GM23338 (cell line): ENCODE data around the gene WNT6. TPM values are rescaled to one million over a fixed set of nuclear protein-coding genes. Genes with fewer than 3 reads are reported as not detected.
A peak's percentile ranks its signal among the peaks of the same experiment; 100 is the strongest.

Source experiments
- ATAC-seq: fragments of 200-7000 bp; cut with Tn5 transposase; 3 replicates; pipeline ENCODE4 v1.9.1; 2020
- DNase-seq: peaks from one replicate; pipeline ENCODE4 v3.0.0-alpha.2; 2015; ENCODE audit warnings: low spot score
- H2AFZ ChIP-seq: fragments of 200-600 bp; sonication (generic); 2 replicates; pipeline ENCODE4 v1.8.0; 2016; ENCODE audit warnings: antibody characterized with exemption, mild to moderate bottlenecking, moderate library complexity
- H3F3A ChIP-seq: fragments of 200-600 bp; sonication (generic); replicated peaks from 2 replicates; pipeline ENCODE4 v1.8.0; 2017; ENCODE audit warnings: antibody characterized with exemption, mixed run types, low read depth
- H3K27ac ChIP-seq: fragments of 200-600 bp; sonication (generic); 2 replicates; pipeline ENCODE4 v1.6.1; 2016; ENCODE audit warnings: low read depth
- H3K27me3 ChIP-seq: fragments of 200-600 bp; sonication (generic); 2 replicates; pipeline ENCODE4 v1.8.0; 2016; ENCODE audit warnings: mild to moderate bottlenecking, mixed run types, moderate library complexity; ENCODE audit not compliant: insufficient read depth
- H3K36me3 ChIP-seq: fragments of 200-600 bp; sonication (generic); 2 replicates; pipeline ENCODE4 v1.8.0; 2016; ENCODE audit warnings: mild to moderate bottlenecking; ENCODE audit not compliant: insufficient read depth
- H3K4me1 ChIP-seq: fragments of 200-600 bp; sonication (generic); 2 replicates; pipeline ENCODE4 v1.8.0; 2016; ENCODE audit warnings: mild to moderate bottlenecking, moderate library complexity; ENCODE audit not compliant: insufficient read depth
- H3K4me2 ChIP-seq: fragments of 200-600 bp; sonication (generic); 2 replicates; pipeline ENCODE4 v1.7.1; 2017; ENCODE audit warnings: mixed run types
- H3K4me3 ChIP-seq: fragments of 200-600 bp; sonication (generic); 2 replicates; pipeline ENCODE4 v1.6.1; 2016; ENCODE audit warnings: mixed run types
- H3K79me2 ChIP-seq: fragments of 200-600 bp; sonication (generic); replicated peaks from 2 replicates; pipeline ENCODE4 v1.8.0; 2017; ENCODE audit warnings: mild to moderate bottlenecking; ENCODE audit not compliant: insufficient read depth
- H3K9me2 ChIP-seq: fragments of 200-600 bp; sonication (generic); 2 replicates; pipeline ENCODE4 v1.8.0; 2017; ENCODE audit not compliant: insufficient read depth
- H4K20me1 ChIP-seq: fragments of 200-600 bp; sonication (generic); replicated peaks from 2 replicates; pipeline ENCODE4 v1.8.0; 2017; ENCODE audit warnings: mild to moderate bottlenecking; ENCODE audit not compliant: insufficient read depth
- H3K27ac Mint-ChIP-seq: 2 replicates; pipeline ENCODE4 v1.8.0; 2020; ENCODE audit warnings: inconsistent platforms, mild to moderate bottlenecking, moderate library complexity, mixed read lengths
- H3K27me3 Mint-ChIP-seq: 3 replicates; pipeline ENCODE4 v1.8.0; 2022; ENCODE audit warnings: low read depth, mild to moderate bottlenecking, moderate library complexity, mixed read lengths, inconsistent platforms; ENCODE audit not compliant: insufficient read depth, poor library complexity
- H3K36me3 Mint-ChIP-seq: 3 replicates; pipeline ENCODE4 v1.8.0; 2021; ENCODE audit warnings: low read depth, mild to moderate bottlenecking, inconsistent platforms, moderate library complexity, mixed read lengths
- H3K4me1 Mint-ChIP-seq: 3 replicates; pipeline ENCODE4 v1.8.0; 2020; ENCODE audit warnings: mild to moderate bottlenecking, inconsistent platforms, mixed read lengths
- H3K4me3 Mint-ChIP-seq: 3 replicates; pipeline ENCODE4 v1.8.0; 2021; ENCODE audit warnings: moderate library complexity, mild to moderate bottlenecking, inconsistent platforms, mixed read lengths
- H3K9me3 Mint-ChIP-seq: 3 replicates; pipeline ENCODE4 v1.8.0; 2020; ENCODE audit warnings: moderate library complexity, mild to moderate bottlenecking, inconsistent platforms, mixed read lengths
- CREB1 ChIP-seq: fragments of 250-450 bp; sonication (Bioruptor Pico); IDR thresholded peaks from 2 replicates; pipeline ENCODE4 v1.5.0; 2020; ENCODE audit warnings: low read depth, mild to moderate bottlenecking, moderate library complexity
- EZH2 ChIP-seq: fragments of 200-600 bp; sonication (generic); IDR thresholded peaks from one replicate; pipeline ENCODE4 v1.8.0; 2017; ENCODE audit warnings: antibody characterized with exemption, mild to moderate bottlenecking, low read depth; ENCODE audit not compliant: unreplicated experiment
- NANOG ChIP-seq: IDR thresholded peaks from 2 replicates; pipeline ENCODE4 v1.6.1; 2016; ENCODE audit warnings: antibody characterized with exemption, borderline replicate concordance
- POLR2AphosphoS5 ChIP-seq: IDR thresholded peaks from 2 replicates; pipeline ENCODE4 v1.6.1; 2016; ENCODE audit warnings: antibody characterized with exemption, low read depth
- STAT1 ChIP-seq: IDR thresholded peaks from one replicate; pipeline ENCODE4 v1.6.1; 2016; ENCODE audit warnings: antibody characterized with exemption; ENCODE audit not compliant: unreplicated experiment
- ZNF114 ChIP-seq: fragments of 250-450 bp; sonication (Bioruptor Pico); IDR thresholded peaks from 2 replicates; pipeline ENCODE4 v1.5.0; 2020; ENCODE audit warnings: mild to moderate bottlenecking, moderate library complexity
- ZNF331 ChIP-seq: fragments of 250-450 bp; sonication (Bioruptor Pico); IDR thresholded peaks from 2 replicates; pipeline ENCODE4 v1.5.0; 2020; ENCODE audit warnings: low read depth, mild to moderate bottlenecking, moderate library complexity
- polyA plus RNA-seq: library from polyadenylated mRNA; unstranded; fragments of >200 nt; fragmentation: Nextera tagmentation; extraction: Ambion mirVana; gene quantifications from 2 replicates; pipeline ENCODE4 v1.2.1, GENCODE V29; 2016
- total RNA-seq: library from RNA; depleted of rRNA; stranded (reverse); fragments of >200 nt; shearing (Covaris generic); gene quantifications from 2 replicates; pipeline ENCODE4 v1.2.3, GENCODE V29; 2014
- TF ChIP-seq, protein P1 (sequence below): fragments of 250-450 bp; sonication (Bioruptor Pico); IDR thresholded peaks from 2 replicates; pipeline ENCODE4 v1.5.0; 2020; ENCODE audit warnings: mild to moderate bottlenecking, moderate library complexity
- TF ChIP-seq, protein P2 (sequence below): IDR thresholded peaks from 2 replicates; pipeline ENCODE4 v1.6.1; 2016; ENCODE audit warnings: antibody characterized with exemption
- TF ChIP-seq, protein P3 (sequence below): IDR thresholded peaks from one replicate; pipeline ENCODE4 v1.6.1; 2018; ENCODE audit warnings: antibody characterized with exemption; ENCODE audit not compliant: unreplicated experiment

The WNT6 gene
- total and polyA plus RNA-seq, 2 experiments from 2014 or later = not detected

DNA sequence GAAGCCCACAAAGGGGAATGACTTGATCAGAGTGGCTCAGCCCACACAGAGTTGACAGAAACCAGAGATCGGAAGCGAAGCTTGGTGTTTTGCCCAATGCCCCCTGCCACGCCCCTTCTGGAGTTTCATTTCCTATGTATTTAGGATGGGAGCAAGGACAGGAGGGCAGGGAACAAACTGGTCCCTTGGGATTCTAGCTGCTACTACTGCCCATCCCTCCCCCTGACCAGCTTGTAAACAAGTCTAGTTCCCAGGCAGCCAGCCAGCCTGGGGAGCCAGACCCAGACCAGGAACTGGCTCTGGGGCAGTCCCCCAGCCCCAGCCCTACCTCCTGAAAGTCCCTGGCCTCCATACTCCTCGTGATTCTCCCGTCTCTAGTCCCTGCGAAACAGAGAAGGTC, 8.3 kb downstream of the WNT6 start (continued):
- TF ChIP-seq, protein P1, sequence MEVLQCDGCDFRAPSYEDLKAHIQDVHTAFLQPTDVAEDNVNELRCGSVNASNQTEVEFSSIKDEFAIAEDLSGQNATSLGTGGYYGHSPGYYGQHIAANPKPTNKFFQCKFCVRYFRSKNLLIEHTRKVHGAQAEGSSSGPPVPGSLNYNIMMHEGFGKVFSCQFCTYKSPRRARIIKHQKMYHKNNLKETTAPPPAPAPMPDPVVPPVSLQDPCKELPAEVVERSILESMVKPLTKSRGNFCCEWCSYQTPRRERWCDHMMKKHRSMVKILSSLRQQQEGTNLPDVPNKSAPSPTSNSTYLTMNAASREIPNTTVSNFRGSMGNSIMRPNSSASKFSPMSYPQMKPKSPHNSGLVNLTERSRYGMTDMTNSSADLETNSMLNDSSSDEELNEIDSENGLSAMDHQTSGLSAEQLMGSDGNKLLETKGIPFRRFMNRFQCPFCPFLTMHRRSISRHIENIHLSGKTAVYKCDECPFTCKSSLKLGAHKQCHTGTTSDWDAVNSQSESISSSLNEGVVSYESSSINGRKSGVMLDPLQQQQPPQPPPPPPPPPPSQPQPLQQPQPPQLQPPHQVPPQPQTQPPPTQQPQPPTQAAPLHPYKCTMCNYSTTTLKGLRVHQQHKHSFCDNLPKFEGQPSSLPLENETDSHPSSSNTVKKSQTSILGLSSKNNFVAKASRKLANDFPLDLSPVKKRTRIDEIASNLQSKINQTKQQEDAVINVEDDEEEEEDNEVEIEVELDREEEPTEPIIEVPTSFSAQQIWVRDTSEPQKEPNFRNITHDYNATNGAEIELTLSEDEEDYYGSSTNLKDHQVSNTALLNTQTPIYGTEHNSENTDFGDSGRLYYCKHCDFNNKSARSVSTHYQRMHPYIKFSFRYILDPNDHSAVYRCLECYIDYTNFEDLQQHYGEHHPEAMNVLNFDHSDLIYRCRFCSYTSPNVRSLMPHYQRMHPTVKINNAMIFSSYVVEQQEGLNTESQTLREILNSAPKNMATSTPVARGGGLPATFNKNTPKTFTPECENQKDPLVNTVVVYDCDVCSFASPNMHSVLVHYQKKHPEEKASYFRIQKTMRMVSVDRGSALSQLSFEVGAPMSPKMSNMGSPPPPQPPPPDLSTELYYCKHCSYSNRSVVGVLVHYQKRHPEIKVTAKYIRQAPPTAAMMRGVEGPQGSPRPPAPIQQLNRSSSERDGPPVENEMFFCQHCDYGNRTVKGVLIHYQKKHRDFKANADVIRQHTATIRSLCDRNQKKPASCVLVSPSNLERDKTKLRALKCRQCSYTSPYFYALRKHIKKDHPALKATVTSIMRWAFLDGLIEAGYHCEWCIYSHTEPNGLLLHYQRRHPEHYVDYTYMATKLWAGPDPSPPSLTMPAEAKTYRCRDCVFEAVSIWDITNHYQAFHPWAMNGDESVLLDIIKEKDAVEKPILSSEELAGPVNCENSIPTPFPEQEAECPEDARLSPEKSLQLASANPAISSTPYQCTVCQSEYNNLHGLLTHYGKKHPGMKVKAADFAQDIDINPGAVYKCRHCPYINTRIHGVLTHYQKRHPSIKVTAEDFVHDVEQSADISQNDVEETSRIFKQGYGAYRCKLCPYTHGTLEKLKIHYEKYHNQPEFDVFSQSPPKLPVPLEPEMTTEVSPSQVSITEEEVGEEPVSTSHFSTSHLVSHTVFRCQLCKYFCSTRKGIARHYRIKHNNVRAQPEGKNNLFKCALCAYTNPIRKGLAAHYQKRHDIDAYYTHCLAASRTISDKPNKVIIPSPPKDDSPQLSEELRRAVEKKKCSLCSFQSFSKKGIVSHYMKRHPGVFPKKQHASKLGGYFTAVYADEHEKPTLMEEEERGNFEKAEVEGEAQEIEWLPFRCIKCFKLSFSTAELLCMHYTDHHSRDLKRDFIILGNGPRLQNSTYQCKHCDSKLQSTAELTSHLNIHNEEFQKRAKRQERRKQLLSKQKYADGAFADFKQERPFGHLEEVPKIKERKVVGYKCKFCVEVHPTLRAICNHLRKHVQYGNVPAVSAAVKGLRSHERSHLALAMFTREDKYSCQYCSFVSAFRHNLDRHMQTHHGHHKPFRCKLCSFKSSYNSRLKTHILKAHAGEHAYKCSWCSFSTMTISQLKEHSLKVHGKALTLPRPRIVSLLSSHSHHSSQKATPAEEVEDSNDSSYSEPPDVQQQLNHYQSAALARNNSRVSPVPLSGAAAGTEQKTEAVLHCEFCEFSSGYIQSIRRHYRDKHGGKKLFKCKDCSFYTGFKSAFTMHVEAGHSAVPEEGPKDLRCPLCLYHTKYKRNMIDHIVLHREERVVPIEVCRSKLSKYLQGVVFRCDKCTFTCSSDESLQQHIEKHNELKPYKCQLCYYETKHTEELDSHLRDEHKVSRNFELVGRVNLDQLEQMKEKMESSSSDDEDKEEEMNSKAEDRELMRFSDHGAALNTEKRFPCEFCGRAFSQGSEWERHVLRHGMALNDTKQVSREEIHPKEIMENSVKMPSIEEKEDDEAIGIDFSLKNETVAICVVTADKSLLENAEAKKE (CRISPR knock-in tag) = no peak
- no peak for TF ChIP-seq EZH2
- TF ChIP-seq NANOG = no peak

DNA sequence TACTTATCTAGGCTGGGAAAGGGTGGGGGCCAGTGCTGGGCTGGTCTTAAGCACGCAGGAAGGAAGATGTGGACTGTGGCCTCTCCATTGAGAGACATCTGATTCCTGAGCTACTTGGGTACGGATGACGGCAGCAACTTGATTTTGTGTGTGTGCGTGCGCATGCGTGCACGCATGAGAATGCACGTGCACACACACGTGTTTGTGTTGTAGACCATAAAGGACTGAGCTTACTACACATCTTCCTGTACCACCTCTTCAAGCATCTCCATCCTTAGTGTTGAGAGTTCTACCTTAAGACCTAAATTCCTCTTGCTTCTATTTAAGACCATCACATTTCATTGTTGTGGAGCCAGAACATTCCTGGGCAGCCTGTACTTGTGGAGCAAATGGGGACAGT, 9.5 kb downstream of the WNT6 start:
- Mint-ChIP-seq H3K27ac (no peak overlapping the region), H3K27me3 (peaks cover 97% of the 10 kb centered on the region), H3K4me1 (peaks cover 18% of the 10 kb centered on the region), H3K36me3 (no peaks in the 10 kb centered on the region; the same call in 2 of the 3 replicates), H3K9me3 (peaks cover 6% of the 10 kb centered on the region; the same call in 2 of the 3 replicates), H3K4me3 (no peak overlapping the region)
- H3K4me1 ChIP-seq = peaks cover 9% of the 10 kb centered on the region; the same call in 1 of the 2 replicates
- H3K4me2 ChIP-seq = no peak overlapping the region
- no peaks in the 10 kb centered on the region for H3K36me3 ChIP-seq
- peaks cover 3% of the 10 kb centered on the region for H4K20me1 ChIP-seq
- H3K79me2 ChIP-seq = no peaks in the 10 kb centered on the region
- H3K9me2 ChIP-seq = no peaks in the 10 kb centered on the region
- H3K27me3 ChIP-seq = peaks cover 99% of the 10 kb centered on the region
- H2AFZ ChIP-seq = no peak overlapping the region
- DNase-seq = no peak
- ATAC-seq = no peak
- no peak overlapping the region for H3K4me3 ChIP-seq
- H3K27ac ChIP-seq = no peak overlapping the region
- no peaks in the 10 kb centered on the region for H3F3A ChIP-seq
- no peak for TF ChIP-seq POLR2AphosphoS5

DNA sequence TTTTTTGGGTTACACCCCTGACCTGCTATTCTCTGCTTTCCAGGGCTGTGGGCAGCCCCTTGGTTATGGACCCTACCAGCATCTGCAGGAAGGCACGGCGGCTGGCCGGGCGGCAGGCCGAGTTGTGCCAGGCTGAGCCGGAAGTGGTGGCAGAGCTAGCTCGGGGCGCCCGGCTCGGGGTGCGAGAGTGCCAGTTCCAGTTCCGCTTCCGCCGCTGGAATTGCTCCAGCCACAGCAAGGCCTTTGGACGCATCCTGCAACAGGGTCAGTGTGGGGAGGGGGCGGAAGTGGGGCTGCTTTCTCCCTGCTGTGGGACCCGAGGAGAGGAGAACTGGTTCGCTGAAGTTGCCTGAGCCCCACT, 11.4 kb downstream of the WNT6 start:
- peaks cover 100% of the 10 kb centered on the region for H3K27me3 ChIP-seq
- H3K27ac ChIP-seq = no peak overlapping the region
- H4K20me1 ChIP-seq = peaks cover 13% of the 10 kb centered on the region
- H2AFZ ChIP-seq = peak overlapping the region; percentile 59; the same call in 1 of the 2 replicates
- Mint-ChIP-seq H3K4me3 (peak overlapping the region; percentile 24; the same call in 1 of the 3 replicates), H3K27me3 (peaks cover 99% of the 10 kb centered on the region), H3K27ac (no peak overlapping the region), H3K36me3 (no peaks in the 10 kb centered on the region; the same call in 2 of the 3 replicates), H3K4me1 (peaks cover 18% of the 10 kb centered on the region), H3K9me3 (peaks cover 6% of the 10 kb centered on the region; the same call in 2 of the 3 replicates)
- ATAC-seq = no peak
- no peak for DNase-seq
- H3K4me2 ChIP-seq = peak overlapping the region; percentile 72
- H3K9me2 ChIP-seq = no peaks in the 10 kb centered on the region
- peaks cover 9% of the 10 kb centered on the region; the same call in 1 of the 2 replicates for H3K4me1 ChIP-seq
- no peaks in the 10 kb centered on the region for H3K79me2 ChIP-seq
- H3F3A ChIP-seq = no peaks in the 10 kb centered on the region
- peak overlapping the region; percentile 44; the same call in 1 of the 2 replicates for H3K4me3 ChIP-seq
- TF ChIP-seq, protein P2, sequence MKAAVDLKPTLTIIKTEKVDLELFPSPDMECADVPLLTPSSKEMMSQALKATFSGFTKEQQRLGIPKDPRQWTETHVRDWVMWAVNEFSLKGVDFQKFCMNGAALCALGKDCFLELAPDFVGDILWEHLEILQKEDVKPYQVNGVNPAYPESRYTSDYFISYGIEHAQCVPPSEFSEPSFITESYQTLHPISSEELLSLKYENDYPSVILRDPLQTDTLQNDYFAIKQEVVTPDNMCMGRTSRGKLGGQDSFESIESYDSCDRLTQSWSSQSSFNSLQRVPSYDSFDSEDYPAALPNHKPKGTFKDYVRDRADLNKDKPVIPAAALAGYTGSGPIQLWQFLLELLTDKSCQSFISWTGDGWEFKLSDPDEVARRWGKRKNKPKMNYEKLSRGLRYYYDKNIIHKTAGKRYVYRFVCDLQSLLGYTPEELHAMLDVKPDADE = no peak
- TF ChIP-seq ZNF114 (CRISPR knock-in tag) = no peak
- peak; percentile 9 for TF ChIP-seq EZH2
- TF ChIP-seq CREB1 = no peak
- TF ChIP-seq, protein P3, sequence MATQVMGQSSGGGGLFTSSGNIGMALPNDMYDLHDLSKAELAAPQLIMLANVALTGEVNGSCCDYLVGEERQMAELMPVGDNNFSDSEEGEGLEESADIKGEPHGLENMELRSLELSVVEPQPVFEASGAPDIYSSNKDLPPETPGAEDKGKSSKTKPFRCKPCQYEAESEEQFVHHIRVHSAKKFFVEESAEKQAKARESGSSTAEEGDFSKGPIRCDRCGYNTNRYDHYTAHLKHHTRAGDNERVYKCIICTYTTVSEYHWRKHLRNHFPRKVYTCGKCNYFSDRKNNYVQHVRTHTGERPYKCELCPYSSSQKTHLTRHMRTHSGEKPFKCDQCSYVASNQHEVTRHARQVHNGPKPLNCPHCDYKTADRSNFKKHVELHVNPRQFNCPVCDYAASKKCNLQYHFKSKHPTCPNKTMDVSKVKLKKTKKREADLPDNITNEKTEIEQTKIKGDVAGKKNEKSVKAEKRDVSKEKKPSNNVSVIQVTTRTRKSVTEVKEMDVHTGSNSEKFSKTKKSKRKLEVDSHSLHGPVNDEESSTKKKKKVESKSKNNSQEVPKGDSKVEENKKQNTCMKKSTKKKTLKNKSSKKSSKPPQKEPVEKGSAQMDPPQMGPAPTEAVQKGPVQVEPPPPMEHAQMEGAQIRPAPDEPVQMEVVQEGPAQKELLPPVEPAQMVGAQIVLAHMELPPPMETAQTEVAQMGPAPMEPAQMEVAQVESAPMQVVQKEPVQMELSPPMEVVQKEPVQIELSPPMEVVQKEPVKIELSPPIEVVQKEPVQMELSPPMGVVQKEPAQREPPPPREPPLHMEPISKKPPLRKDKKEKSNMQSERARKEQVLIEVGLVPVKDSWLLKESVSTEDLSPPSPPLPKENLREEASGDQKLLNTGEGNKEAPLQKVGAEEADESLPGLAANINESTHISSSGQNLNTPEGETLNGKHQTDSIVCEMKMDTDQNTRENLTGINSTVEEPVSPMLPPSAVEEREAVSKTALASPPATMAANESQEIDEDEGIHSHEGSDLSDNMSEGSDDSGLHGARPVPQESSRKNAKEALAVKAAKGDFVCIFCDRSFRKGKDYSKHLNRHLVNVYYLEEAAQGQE = no peak
- TF ChIP-seq STAT1 = no peak
- no peak for TF ChIP-seq NANOG
- TF ChIP-seq ZNF331 = no peak
- H3K36me3 ChIP-seq = no peaks in the 10 kb centered on the region
